ENCODE results near the gene ZNF469. TPM values are rescaled to one million over a fixed set of nuclear protein-coding genes. Genes with fewer than 3 reads are reported as not detected.

ZNF469 gene
- total and polyA plus RNA-seq, 9 of the 15 experiments (the other 6 are each of a cell fraction or from before 2014, with no cell fraction given): 0.01 to 0.04 TPM; not detected in 7

DNA sequence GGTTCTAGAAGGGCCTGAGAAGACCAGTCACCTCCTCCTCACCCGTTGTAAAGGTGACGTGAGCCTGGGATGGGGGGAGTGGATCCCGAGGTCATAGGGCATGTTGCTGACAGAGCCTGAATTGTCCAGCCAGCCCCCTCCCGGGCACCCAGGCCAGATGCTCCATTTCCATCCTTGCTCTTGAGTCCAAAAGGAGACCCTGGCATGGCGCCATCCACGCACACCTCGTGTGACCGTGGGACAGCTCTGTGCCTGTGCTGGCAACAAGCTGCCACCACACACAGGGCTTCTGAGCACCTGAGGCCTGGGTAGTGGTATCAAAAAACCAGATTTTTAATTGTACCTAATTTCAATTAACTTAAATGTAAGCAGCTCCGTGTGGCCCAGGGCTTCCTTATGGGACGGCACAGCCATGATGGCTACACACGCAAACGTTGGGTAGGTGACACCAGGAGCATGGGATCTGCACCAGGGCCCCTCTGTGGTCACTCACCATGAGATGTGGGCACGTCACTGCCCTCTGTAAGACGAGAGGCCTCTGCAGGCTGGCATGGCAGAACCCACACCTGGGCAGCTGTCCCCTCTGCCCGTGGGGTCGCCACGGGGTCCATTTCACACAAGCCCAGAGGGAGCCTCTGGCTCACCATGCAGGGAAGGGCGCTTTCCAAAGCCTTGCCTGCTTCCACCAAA lies 37.6 kb upstream of the ZNF469 start (continued):
- no peak for TF ChIP-seq ZNF830 (CRISPR knock-in tag; IDR thresholded peaks at IDR 0.05)
- TF ChIP-seq SP1 (CRISPR knock-in tag; IDR thresholded peaks at IDR 0.05): no peak
- TF ChIP-seq MAZ (CRISPR knock-in tag; conservative IDR thresholded peaks at IDR 0.05 in 1 of 2, IDR thresholded peaks at IDR 0.05 in 1 of 2): no peak
- no peak for TF ChIP-seq RBM25 (IDR thresholded peaks at IDR 0.05; ENCODE audit: low read depth, low read length, severe bottlenecking)
- no peak for TF ChIP-seq SRSF1 (IDR thresholded peaks at IDR 0.05; ENCODE audit: low read depth, low read length)

DNA sequence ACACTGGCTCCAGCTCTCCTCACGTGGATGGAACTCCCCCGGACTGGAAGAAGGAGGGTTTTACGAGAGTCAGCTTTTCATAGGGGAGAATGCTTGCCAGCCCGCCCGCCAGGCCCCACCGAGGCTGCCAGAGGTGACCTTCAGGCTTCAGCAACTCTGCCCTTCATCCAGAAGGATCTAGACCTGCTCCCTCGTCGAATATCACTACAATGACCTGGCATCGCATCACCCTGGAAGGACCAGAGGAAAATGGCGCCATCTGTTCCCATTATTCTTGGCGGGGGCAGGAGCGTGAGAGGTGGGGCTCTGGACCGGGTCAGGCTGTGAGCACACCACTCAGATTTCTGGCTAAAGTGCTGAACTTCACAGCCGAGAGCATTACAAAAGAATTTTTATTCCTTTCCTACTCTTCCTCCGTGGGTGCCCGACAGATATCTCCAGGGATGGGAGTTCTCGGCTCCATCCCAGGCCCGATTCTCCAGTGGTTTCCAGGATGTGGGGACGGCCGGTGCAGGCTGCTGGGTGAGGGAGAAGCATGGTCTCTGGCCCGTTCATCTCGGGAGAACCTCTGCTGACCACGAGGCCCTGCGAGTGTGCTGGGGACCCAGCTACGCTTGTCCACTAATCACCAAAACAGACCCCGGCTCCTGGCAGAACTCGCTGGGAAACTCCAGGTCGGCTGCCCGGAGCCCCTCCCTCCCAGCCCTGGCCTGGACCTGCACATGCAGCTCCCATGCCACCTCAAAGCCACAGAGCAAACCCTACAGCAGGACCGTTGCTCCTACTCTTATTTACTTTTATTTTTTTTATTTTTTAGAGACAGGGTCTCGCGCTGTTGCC lies 36.8 kb upstream of the ZNF469 start:
- H3K9ac ChIP-seq (ENCODE audit: insufficient read depth in 1 of 2, low read depth in 2 of 2, low read length in 2 of 2): no peak overlapping the region
- H2AFZ ChIP-seq (ENCODE audit: low read depth, low read length): no peak overlapping the region
- peaks cover 0 to 53% of the 10 kb centered on the region in 2 experiments; a peak in 2 of 5 replicates for H3K4me1 ChIP-seq (replicated peaks in 1 of 2; ENCODE audit: control insufficient read depth in 2 of 2, insufficient read depth in 2 of 2, low read length in 2 of 2)
- H3K36me3 ChIP-seq (ENCODE audit: control insufficient read depth, insufficient read depth, low read length): no peaks in the 10 kb centered on the region
- intact Hi-C loops (cut with micrococcal nuclease): no loop called here
- no TSS peak for BruUV-seq (replicated peaks)
- H3K9me1 ChIP-seq (ENCODE audit: control insufficient read depth, insufficient read depth, low read length): no peaks in the 10 kb centered on the region
- H3K27ac ChIP-seq (ENCODE audit: extremely low read depth, low read depth, low read length): no peak overlapping the region
- TF ChIP-seq KLF13 (tag; IDR thresholded peaks at IDR 0.05; ENCODE audit: borderline replicate concordance, low read depth): no peak
- H3K27me3 ChIP-seq (ENCODE audit: control insufficient read depth in 2 of 2, insufficient read depth in 2 of 2, low read length in 2 of 2): 0 out of 5 replicates have a peak, but pooled peaks cover 0 to 4% of the 10 kb centered on the region in 2 experiments
- ATAC-seq: no peak
- H3K4me3 ChIP-seq: no peak overlapping the region
- peaks cover 6% of the 10 kb centered on the region for H3K9me3 ChIP-seq (replicated peaks; ENCODE audit: control insufficient read depth, insufficient read depth, low read depth, low read length)
- H3K4me2 ChIP-seq (ENCODE audit: insufficient read depth, low read length): no peak overlapping the region
- in situ Hi-C loops (cut with MboI): no loop called here
- no peak for FAIRE-seq
- peaks cover 6% of the 10 kb centered on the region; the same call in 1 of the 2 replicates for H4K20me1 ChIP-seq (replicated peaks; ENCODE audit: control insufficient read depth, insufficient read depth, low read length)
- WGBS (ENCODE audit: insufficient coverage, low coverage, missing lambda C conversion rate): 44% methylated on average over 32 of the region's 32 CpGs
- CTCF ChIA-PET (ENCODE audit: low intra/inter-chr PET ratio): no interaction called here
- POLR2A ChIA-PET: interaction anchor here (0.6 to 0.7 kb wide), 2 partner anchors 17 to 35 kb away, joined by 3 read pairs; no protein-coding TSS in a partner anchor
- no peaks in the 10 kb centered on the region for H3K79me2 ChIP-seq (ENCODE audit: control insufficient read depth, insufficient read depth, low read length)
- DNase-seq (ENCODE audit: extremely low read depth in 1 of 4, low spot score in 3 of 4): no peak

Data from K562 (cell line).